ENCODE data around the gene COX6B2.

- TF ChIP-seq CTCF (conservative IDR thresholded peaks at IDR 0.05 in 1 of 2, IDR thresholded peaks at IDR 0.05 in 1 of 2; ENCODE audit: low read depth in 1 of 2, low read length in 2 of 2) (no peak), EZH2 (IDR thresholded peaks at IDR 0.05; ENCODE audit: low read length, missing control alignments) (no peak)
Observed at GRCh38 chr19:55352549-55353145, 1.9 kb downstream of the COX6B2 start.
